Uterus (tissue), 2 donors: ENCODE measurements around the gene STOX2.

Source experiments
- POLR2A ChIP-seq, 2 donors: fragments of 450-650 bp; IDR thresholded peaks; one replicate each; pipeline ENCODE4 v1.6.1; 2016; ENCODE audit warnings: antibody characterized with exemption in 2 of 2, mild to moderate bottlenecking in 1 of 2, moderate library complexity in 1 of 2
- TF ChIP-seq, protein P1 (sequence below), 4 experiments: fragments of 200-600 bp in 2 of 4; fragments of 450-650 bp in 2 of 4; sonication (generic) in 2 of 4; IDR thresholded peaks; one replicate each; pipeline ENCODE4 v1.5.1; 2016 to 2019; ENCODE audit warnings: antibody characterized with exemption in 4 of 4, mild to moderate bottlenecking in 2 of 4, moderate library complexity in 1 of 4

DNA sequence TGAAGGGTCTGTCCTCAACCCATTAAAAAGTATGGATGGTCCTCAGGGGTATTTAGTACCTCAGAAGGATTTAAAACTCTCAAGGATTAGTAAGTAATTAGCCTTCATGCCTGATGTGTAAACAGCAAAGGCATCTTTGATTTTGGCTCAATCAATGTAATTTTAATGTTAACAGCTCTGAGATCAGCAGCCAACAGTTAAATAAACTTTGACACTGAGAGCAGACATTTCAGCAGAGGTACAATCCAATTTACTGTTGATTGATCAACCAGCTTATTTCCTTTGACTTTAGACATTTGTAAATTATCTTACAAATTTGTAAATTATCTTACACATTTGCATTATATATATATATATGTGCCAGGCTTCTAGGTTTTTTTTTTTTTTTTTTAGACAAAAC, 36.9 kb downstream of the STOX2 start:
- TF ChIP-seq, protein P1, sequence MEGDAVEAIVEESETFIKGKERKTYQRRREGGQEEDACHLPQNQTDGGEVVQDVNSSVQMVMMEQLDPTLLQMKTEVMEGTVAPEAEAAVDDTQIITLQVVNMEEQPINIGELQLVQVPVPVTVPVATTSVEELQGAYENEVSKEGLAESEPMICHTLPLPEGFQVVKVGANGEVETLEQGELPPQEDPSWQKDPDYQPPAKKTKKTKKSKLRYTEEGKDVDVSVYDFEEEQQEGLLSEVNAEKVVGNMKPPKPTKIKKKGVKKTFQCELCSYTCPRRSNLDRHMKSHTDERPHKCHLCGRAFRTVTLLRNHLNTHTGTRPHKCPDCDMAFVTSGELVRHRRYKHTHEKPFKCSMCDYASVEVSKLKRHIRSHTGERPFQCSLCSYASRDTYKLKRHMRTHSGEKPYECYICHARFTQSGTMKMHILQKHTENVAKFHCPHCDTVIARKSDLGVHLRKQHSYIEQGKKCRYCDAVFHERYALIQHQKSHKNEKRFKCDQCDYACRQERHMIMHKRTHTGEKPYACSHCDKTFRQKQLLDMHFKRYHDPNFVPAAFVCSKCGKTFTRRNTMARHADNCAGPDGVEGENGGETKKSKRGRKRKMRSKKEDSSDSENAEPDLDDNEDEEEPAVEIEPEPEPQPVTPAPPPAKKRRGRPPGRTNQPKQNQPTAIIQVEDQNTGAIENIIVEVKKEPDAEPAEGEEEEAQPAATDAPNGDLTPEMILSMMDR (IDR thresholded peaks at IDR 0.05) = no peak
- TF ChIP-seq POLR2A (IDR thresholded peaks at IDR 0.05) = no peak
